NCI-H128 (cell line): ENCODE results near the gene SSTR3.
A peak's percentile ranks its signal among the peaks of the same experiment; 100 is the strongest.

Source experiments
- DNase-seq: peaks from one replicate; lab custom pipeline; 2025; ENCODE audit not compliant: unreplicated experiment; lab: John Stamatoyannopoulos, UW

Gene SSTR3

DNA sequence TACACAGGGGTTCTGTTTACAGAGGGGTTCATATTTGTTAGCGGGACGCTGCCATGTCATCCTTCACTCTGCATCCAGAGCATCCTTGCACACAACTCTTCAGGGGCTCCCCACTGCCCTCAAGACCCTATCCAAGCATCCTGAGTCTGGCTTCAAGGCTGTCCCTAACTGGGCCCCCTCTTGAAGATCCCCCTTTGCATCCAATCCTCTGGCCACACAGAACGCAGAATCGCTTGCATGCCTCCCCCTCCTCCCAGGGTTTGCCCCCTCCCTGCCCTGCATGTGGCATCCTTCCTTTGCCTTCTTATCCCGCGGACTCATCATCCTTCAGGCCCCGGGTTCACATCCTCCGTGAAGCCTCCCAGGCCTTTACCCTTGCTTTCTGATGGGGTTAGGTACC lies 42.9 kb downstream of the SSTR3 start:
- no peak for DNase-seq

DNA sequence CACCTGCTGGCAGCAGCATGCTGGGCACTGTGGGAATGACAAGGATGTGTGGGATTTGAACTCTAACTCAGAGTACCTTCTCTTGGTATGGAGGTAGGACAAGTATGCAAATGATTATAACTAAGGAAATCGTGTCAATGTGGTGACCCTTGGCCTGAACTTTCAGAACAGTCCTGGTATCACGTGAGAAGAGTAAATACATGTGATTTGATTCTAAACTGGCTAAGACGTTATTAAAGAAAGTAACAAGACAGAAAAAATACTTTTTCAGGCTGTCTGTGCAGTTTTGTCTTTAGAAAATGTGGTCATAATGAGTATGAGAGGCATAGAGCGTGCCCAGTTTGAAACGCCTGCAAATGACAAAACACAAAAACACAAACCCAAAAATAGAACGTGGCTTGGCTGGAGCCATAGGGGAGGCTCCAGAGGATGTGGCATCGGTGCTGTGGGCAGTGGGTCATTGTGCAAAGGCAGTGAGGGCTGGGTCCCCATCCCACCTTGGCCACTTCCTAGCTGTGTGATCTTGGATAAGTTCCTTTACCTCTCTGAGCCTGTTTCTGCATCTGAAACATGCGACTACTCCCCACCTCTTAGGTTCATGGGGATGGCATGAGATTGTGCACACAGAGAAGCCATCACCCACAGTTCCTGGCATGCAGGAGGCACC lies 44.2 kb downstream of the SSTR3 start:
- no peak for DNase-seq

DNA sequence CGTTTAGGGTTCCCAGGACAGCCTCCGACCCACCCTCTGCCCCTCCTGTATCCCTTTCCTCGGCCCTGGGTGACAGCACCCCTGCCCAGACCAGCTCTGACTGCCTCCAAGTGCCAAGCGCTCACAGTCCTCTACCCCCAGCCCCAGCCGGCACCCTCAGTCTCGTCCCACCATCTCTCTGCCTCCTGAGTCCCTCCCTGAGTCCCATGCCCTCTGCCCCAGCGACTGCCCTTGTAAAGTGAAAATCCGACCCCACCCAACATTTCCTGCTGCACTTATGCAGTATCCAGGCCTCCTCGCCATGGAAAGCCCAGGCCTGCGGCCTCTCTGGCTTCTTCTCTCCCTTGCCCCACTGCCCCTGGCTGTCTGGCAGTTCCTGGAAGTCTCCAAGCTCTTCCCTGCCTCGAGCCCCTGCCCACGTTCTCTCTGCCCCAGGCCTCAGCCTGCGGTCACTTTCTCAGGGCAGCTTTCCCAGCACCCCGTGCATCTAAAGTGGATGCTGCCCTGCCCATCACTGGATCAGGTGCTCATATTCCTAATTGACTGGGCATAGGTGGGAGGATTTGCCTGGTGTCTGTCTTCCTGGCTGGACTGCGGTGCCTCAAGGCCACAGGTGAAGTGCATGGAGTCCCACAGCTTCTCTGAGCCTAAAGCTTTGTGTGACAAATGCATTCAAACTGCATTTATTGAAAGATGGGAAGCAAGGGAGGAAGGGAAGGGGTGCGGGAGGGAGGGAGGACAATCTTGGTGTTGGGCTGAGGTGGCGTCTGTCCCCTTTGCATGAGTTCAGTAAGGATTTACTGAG lies 44.9 kb downstream of the SSTR3 start:
- no peak for DNase-seq

DNA sequence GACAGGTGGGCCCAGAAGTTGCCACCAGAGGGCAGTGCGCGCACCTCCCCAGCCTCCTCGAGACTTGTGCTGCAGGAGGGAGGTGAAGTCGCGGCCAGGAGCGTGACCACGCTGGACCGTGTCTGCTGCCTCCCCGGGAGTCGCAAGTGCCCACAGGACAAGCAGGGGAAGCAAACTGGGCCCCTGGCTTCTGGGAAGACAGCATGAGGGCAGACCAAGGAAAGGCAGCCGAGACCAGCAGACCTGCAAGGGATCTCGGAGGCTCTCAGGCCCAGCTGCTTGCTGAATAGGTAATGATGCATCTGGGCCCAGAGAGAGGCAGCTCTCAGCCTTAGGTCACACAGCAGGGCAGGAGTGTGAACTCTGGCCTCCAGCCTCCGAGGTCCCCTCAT lies 45.6 kb downstream of the SSTR3 start:
- DNase-seq: peak; percentile 0

DNA sequence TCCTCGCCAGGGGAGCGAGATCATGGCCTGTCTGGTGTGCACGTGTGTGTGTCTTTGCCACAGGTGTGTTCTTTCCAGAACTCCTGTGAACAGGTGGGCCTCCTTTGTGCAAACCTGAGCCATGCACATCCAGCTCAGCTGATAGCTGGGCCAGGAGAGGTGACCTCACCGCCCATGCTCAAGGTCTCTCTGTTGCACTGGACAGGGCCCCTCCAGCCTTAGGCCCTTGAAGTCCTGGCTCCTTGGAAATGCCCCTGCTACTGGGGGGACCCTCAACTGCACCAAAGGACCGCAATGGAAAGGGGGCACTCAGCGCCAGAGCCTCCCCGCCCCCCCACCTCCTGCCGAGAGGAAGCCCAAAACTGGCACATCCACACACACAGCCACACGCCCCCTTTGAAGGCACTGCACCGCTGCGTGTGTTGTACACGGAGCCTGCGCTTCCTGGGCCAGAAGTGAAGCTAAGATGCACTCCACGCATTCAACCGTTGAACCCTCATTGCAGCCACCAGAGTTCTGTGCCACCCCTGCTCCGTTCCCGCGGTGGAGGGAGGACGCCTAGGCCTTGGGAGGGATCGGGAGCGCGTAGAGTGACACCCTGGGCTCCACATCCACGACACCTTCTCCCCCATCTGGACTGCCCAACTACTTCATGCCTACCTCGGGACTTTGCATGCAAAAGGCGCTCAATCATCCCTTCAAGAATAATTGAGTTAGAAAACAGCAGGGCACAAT lies 46.2 kb downstream of the SSTR3 start:
- DNase-seq: no peak

DNA sequence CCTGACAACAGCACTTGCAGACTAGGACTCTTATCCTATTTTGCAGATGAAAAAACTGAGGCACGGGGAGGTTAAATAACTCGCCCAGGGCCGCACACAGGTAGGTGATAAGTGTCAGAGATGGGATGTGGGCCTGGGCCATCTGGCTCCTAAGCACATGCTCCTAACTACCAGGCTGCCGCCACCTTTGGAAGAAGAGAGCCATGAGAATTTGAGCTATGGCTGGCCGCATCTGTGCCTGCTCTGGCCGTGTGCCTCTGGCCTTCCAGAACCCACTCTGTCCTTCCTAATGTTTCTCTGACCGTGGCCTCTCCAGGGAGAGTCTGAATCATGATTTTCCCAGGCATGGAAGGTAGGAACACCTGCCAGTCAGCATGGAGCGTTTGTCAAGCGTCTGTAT lies 47.2 kb downstream of the SSTR3 start:
- DNase-seq: no peak

DNA sequence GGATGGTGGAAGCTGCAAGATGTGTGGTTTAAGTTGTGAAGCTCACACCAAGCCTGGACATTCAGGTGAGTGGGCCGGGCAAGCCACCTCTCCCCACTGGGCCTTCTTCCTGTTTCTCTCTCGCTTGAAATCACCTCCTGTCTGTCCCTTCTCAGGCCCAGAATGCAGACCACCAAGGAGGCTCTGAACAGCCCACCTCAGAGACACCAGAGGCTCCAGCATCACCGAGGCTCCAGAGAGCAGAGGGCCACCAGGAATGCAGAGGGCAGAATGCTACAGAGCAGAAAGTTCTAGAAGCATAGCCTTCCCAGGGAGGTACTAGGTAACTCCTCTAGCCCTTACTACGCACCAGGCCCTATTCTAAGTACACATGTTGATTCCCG lies 47.8 kb downstream of the SSTR3 start:
- DNase-seq: no peak

DNA sequence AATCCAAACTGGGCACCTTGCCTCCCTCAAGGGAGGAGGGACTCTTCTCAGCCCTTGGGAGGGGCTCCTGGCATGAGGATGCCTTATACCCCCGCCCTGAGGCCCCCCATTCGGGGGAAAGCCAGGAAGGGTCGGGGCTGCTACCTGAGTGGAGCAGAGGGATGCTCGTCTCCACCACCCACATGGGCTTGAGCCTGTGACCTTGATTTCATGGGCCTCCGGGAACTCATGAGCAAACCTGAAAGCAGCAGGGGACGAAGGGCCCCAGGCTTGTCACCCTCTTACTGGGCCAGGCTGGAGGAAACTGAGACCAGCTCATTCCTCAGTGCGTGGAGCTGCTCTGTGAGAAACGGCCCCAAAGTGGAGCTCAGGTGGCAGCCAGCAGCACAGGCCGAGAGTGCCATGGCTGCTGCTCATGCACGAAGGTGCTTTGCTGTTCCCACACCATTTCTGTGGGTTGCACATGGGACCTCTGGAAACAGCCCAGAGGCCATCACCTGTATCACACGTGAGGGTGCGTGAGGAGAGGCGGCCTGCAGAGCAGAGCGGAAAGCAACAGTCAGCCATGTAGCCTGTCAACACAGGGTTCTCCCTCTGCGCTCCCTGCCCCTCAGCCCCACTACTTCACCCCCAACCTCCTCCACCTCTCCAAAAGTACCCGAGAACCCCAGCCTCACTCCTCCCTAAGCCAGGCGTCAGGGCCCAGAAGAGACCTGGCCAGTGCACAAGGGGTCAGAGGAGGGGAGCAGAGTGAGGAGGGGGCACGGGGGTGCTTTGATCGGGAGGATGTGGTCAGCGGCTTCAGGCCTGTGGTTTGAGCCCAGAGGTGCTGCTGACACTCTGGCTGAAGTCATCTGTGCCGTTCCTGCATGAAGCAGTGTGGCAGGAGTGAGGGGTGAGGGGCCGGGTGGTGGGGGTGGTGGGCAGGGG lies 48.4 kb downstream of the SSTR3 start:
- DNase-seq: no peak

DNA sequence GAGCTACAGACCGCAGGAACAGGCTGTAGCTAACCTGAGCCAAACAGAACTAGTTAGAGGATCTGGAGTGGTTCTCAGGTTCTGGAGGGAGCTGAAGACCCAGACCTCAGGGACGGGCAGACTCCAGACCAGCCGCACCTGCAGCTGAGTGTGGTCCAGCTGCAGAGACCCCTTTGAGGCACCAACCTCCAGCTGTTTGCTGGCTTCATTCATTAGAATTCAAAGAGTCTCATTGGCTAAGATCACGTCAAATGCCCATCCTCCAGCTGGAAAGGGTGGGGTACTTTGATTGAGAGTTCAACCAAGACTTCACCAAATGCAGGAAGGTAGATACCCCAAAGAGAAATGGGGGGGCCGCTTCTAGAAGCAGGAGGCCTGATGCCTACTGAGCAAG lies 49.2 kb downstream of the SSTR3 start:
- no peak for DNase-seq

DNA sequence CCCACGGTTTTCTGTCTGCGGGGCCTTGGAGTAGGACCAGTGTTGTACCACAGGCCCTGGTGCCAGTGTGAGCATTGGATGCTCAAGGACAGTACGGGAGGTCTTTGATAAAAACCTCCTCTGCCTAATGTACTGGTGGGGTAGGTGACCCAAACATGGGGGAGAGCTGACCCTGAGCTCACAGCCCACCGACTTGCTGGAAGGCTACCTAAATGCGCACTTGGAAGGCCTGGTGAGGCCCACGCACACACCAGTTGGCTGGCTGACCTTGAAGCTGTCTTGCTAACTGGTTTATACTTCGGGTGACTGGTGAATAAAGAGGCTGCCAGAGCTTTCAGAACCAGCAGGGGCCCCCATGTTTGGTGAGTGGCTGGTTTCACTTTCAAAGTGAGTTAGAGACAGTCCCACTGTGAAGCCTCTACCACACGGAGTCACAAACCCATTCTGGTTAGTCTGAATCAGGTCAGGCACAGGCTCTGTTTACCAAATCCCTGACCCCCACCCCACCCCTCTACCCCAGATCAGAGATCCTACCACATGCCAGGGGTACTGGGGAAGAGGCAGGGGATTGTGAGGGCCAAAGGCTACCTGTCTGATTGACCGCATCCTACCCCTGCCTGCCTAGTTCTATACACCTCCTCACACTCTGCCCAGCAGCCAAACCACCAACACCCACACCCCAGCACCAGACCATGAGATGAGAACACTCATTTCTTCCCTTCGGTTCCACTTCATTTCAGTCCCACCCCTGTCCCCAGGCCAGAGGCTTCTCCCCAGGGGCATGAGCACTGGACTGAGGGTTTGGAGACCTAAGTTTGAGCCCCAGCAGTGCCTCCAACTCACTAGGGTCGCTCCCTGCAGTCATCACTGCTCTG lies 49.8 kb downstream of the SSTR3 start:
- DNase-seq: no peak

DNA sequence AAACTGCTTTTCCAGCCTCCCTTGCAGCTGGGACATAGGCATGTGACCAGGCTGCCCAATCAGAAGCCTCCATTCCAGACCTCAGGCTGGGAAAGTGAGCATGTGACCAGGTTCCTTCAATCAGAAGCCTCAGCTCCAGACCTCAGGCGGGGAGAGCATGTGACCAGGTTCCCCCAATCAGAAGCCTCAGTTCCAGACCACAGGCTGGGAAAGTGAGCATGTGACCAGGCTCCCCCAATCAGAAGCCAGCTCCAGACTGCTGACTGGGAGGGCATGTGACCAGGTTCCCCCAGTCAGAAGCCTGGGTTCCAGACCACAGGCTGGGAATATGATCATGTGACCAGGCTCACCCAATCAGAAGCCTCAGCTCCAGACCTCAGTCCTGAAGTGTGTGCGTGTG lies 50.8 kb downstream of the SSTR3 start:
- no peak for DNase-seq

DNA sequence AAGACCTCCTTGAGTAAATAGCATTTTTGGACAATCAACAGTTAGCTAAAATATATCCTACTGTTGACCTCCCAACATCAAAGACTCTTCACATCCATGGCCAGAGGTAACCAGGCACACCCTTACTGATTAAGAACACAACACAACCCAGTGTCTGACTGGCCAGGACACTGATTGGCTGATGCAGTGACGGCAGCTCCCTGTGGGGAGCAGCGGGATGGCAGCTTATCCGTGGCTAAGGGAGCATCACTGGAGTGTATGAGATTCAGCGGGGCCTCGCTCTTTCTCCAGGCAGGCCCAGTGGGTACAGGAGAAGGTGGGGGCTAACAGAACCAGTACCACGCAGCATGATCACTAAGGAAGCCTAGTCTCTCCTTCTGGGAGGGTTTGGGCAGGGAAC lies 52.2 kb downstream of the SSTR3 start:
- DNase-seq: no peak

DNA sequence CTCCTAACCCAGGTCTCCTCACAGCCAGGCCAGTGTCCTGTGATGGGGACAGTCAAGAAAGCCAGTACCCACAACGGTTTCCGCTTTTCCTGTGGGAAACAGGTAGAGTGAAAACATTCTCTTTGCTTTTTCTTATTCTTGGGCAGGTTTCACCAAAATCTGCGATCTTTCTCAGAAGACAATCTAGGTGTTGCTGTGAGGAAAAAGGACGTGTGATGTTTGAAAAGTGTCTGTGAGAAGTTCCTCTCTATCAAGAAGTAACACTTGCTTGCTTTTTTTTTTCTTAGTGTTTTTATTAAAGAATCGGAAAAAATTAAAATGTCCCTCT lies 53.4 kb downstream of the SSTR3 start:
- DNase-seq: no peak

DNA sequence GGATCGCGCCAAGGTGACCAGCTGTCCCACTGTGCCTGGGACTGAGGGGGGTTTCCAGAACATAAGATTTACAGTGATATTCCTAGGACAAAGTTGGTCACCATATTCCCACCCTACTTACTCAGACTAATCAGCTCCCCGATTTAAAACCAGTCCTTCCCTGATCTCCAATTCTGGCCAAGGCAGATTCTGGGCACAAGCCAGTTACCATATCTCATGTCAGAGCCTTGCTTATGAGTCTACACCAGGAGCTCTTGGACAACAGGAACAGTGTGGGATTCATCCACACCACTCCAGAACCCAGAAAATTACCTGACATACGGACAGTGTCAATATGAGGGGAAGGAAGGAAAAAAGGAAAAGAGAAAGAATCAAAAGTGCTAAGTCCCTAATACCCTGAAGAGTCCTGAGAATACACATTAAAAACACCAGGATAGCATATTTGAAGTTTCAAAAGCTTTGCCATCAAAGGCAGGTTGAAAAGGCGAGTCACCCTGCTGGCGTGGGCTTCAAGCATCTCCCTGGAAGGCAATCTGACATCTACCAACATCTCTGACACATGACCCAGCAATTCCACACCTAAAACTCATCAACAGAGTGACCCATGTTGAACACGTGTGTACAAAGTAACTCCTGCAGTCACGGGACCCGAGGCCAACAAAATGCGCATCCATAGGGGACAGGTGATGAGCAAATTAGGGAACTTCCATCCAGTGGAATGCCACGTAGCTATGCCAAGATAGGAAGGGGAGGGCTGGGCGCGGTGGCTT lies 54.6 kb downstream of the SSTR3 start:
- DNase-seq: no peak

DNA sequence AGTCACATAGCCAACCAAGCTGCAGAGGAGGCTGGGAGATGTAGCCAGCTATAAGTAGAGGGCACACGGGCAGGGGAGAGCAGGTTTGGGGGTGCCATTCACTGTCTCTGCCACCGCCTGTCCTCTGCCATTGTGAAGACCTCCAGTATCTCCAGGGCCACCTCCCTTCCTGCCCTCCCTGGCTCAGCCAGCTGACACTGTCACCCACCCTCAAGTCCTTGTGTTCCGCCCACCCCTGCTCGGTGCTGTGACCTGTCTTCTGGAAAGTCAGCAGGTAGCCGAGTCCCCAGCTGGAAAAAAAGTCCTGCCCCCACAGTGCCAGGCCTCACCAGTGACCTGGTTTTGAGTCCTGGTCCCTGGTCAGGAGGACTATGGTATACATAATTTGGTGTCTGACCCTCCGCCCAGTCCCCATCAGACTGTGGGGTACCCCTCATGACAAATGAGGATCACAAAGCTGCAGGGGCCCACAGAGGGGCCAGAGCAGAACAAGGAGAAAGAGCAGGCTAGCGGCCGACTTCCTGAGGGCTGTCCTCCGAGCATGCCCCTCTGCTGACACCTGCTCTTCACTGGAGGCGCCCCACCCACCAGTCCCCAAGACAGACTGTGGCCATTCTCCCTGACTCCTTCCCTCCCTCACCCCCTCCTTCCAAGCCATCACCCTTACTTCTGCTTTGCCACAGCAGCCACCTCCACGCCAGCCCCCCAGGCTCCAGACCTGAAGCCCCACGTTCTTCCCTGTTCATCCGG lies 55.4 kb downstream of the SSTR3 start:
- DNase-seq: no peak

DNA sequence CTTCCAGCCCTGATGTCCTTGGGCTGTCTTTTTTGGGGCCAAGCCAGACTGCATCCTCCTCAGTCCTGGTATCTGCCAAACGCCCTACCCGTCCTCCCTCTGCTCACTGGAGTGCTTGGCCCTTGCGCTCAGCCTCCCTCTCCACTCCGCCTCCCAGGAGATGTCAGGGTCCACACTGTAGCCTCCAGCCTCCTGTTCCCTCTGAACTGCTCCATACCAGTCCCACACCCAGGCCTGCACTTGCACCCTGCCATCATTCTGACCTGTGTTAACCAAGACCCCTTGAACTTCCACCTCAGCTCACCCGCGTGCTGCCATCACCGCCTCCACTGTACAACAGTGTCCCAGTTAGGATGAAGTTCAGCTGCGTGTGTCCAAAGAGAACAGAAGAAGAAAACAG lies 56.3 kb downstream of the SSTR3 start:
- no peak for DNase-seq

DNA sequence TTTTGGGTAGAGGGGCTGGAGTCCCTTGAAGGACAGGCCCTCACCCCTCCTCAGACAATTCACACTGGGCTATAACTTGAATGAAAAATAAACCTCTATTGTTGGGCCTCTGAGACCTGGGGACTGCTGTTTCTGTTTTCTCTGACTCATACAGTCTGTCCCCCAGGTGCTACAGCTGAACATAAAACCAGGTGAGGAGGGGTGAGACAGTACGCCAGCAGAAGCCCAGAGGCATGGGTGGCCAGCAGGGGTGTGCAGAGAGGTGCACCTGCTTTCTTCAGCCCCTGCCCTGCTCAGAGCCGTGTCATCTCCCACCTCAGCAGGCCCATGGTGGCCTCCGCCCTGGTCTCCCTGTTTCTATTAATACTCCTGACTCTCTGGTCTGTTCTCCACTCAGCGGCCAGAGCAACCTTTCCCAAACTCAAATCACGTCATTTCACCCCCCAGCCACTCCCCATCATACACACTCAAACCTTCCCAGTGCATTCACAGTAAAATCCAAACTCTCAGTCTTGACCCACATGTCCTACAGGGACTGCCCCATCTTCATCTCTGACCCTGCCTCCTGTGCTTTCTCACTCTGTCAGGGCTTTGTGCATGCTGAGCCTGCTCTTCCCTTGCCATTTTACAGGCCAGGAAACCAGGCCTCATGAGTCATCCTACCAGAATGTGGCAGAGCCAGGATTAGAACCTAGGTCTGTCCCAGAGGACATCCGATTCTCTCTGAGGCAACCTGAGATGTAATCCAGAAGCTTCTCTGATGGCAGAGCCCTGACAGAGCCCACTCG lies 57.2 kb downstream of the SSTR3 start:
- no peak for DNase-seq
